T-helper 2 cell treated with Interferon-gamma antibody and Interleukin-4, amounts not matched to agents 100 ng/mL and 5 ng/mL, for 36 hours (primary cell): ENCODE data around the gene ADAM29. TPM values are rescaled to one million over a fixed set of nuclear protein-coding genes. Genes with fewer than 3 reads are reported as not detected.
"Not testable (repeated sequence)": the region's sequence is repeated elsewhere in the genome, so short reads cannot be mapped to it uniquely, and the experiment has no call there.

Experiments
- intact Hi-C: fragments of 100-400 bp; cut with micrococcal nuclease; formaldehyde crosslinking; loops from one replicate; pipeline ENCODE4 v1.15.1; 2023
- total RNA-seq: library from RNA; stranded (reverse); gene quantifications from 2 replicates; pipeline ENCODE4 v1.2.3, GENCODE V29; 2022

Gene ADAM29
- not detected in 2 replicates for total RNA-seq

DNA sequence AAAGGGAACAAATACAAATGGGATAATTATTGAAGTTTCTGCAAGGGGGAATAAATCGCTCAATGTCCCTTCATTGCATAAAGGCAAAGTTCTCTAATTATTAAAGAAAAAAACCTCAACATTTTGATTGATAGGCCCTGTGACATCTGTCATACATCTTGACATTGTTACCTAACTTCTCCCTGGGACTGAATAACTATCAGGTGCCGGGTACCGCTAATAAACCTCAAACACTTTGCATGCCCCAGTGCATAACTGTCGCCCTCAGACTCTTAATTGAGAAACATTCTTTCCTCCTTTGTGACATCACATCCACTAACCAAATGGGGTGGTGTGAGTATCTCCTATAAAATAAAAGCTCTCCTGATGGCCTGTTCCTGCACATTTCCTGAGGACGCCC is at the start of gene ADAM29:
TSS of gene ADAM29 (plus strand) at position 301 of the 400 bp plus-strand sequence. CDS start 57,168 bp downstream, outside the sequence.
- intact Hi-C loops: no loop called here

DNA sequence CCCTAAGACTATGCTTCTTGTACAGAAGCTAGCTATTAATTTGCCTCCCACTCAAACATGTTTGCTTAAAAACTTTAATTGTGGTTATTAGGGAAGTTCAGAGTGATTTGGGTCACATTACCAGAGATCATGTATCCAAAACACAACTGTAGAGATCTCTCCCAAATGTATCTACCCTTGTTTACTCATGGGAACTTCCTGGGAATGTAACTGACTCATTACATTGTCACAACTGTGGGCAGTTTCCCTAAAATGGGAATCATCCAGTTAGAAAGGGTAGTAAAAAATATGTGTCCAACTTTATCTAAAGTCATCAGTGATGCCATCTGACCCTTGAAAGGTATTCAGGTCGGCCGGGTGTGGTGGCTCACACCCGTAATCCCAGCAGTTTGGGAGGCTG is 48.8 kb upstream of the ADAM29 start:
- intact Hi-C loops: no loop called here

DNA sequence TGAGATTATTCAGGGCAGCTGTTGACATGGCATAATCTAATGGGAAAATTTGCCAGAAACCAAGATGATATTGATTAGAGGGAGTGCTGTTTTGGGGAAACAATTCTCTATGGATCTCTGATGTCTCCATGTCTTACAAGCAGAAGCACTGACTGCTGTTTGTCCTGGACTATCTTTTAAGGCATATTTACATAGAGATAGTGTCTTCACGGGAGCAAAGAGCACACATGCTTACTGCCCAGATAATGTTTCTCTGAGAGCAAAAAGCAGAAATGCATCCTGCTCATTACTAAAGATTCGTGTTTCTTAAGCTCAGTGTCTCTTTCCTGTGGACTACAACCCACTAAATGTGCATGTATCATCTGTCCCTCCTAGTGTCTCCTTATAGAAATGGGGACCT is 47.8 kb upstream of the ADAM29 start:
- intact Hi-C loops: no loop called here

DNA sequence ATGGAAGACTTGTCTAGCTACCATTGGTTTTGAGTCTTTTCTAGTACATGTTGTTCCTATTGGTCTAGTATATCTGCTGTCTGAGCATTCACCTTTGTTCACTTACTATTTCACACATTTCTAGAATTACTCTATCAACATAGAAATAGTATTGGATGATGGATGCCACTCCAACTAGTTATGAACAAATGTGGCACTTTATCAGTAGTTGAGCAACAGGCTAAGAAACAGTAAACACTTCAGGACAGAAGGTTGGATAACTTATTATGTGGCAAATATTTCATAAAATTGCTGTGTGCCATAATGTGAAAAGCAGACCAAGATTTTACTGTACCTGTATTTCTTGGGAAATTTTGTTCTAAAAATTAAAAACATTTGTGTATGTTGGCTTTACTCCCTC is 46.8 kb upstream of the ADAM29 start:
- intact Hi-C loops: no loop called here

DNA sequence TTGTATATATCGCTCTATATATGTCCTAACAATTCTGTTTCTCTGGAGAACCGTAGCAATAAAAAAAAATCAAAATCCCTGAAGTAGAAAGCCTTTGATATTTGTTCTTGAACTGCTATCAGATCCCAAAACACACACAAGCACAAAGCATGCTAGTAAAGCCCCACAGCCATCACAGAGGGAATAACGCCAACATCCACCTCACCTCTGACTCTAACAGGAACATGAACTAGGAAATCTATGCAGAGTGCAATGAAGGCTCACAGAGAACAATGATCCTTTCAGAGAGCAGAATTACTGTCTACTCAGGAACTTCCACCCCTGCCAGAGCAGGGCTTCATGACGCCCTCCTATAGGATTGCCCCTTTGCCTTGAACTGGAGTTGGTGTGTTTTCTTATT is 45.0 kb upstream of the ADAM29 start:
- intact Hi-C loops: not testable (repeated sequence)

DNA sequence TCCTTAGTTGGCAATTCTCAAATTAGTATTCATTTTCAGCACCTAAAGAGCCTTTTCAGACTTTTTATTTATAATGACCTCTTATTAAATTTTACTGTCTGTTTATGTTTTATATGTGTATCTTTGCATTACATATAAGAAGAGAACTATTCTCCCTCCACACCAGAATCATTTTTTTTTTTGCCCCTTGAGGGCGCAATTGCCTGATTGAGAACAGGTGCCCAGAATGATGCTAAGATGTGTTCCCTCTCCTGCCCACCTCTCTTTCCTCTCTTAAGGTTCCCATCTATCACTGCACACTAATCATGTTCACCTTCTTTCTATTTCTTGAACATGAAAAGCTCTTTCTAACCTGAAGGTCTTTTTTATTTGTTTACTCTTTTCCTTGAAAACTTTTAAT is 44.2 kb upstream of the ADAM29 start:
- intact Hi-C loops: no loop called here

DNA sequence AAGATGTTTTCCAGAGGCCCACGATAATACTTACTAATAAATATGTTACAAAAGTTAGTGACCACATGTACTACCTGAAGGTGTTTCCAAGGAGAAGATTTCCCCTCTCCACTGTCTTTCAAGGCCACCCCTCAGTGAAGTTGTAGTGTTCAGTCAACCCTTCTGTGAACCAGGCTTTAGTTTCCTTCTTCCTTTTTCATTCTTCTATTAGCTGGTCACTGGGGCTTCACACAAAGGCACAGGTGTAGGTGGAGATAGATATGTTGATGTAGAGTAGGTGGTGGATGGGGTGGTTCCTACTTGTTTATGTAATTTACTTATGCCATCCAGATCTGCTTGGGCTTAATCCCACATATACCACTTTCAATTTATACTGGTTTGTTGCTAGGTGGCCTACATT is 43.3 kb upstream of the ADAM29 start:
- intact Hi-C loops: no loop called here

DNA sequence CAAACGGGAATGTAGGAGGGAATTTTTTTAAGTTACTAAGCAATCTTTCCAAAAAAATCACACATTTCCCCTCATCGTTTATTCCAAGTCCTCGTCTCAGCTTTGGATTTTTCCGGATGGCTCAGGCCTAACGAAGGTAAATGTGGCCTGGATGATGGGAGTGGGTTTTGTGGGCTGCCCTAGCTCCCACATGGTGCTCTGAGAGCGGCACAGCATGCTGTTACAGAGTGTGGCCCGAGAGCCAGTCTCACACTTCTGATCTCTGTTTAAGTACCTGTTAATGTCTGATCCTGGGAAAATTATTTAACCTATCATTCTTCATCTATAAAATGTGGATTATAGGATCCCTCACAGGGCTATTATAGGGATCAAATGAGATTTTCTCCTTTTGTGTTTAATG is 38.2 kb upstream of the ADAM29 start:
- intact Hi-C loops: no loop called here

DNA sequence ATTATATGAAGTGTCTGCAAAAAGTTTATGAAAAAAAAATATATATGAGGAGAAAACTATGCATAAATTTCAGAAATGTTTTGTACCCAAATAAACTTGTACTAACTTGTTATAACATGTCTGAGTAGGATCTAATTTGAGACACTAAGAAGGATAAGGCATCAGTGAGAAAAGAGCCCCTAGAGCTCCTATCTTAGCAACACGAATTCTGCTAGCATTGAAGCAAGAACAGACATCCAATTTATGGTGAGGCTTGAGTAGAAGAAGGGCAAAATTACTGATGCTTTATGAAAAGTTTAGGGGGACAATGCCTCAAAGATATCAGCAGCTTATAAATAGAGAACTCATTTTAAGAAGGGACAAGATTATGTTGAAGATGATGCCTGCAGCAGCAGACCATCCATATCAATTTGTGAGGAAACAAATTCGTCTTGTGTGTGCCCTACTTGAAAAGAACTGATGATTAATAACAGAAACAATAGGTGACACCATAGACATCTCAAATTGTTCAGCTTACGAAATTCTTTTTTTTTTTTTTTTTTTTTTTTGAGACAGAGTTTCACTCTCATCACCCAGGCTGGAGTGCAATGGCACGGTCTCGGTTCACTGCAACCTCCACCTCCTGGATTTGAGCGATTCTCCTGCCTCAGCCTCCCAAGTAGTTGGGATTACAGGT is 35.7 kb upstream of the ADAM29 start:
- intact Hi-C loops: no loop called here

DNA sequence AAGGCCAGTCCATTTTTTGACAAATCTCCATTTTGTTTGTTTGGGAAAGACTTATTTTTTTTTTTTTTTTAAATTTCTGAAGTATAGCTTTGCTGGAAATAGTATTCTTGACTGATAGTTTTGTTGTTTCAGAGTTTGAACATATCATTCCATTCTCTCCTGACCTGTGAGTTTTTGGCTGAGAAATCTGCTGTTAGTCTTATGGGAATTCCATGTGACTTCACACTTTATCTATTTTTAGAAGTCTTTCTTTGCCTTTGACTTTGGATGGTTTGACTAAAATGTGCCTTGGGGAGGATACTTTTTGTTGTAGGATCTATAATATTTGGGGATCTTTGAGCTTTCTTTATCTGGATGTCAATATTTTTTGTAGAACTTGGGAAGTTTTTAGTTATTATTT is 10.7 kb upstream of the ADAM29 start:
- intact Hi-C loops: no loop called here

DNA sequence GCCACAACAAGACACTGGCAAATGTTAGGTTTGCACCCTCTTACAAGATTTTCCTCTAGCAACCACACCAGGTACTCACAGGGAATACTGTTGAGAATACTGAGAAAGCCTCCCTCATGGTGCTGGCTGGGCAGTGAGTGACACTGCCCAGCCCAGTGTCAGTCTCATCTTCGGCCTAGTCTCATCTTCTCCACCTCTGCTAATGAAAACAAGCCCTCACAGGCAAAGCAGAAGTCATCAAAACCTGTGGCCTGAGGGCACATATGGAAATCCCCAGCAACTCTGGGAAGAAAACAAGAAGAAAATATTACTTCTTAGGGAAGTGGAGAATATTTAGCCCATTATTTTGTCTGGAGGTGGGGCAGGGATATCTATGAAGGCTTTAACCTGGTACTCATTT is 7.9 kb upstream of the ADAM29 start:
- intact Hi-C loops: no loop called here

DNA sequence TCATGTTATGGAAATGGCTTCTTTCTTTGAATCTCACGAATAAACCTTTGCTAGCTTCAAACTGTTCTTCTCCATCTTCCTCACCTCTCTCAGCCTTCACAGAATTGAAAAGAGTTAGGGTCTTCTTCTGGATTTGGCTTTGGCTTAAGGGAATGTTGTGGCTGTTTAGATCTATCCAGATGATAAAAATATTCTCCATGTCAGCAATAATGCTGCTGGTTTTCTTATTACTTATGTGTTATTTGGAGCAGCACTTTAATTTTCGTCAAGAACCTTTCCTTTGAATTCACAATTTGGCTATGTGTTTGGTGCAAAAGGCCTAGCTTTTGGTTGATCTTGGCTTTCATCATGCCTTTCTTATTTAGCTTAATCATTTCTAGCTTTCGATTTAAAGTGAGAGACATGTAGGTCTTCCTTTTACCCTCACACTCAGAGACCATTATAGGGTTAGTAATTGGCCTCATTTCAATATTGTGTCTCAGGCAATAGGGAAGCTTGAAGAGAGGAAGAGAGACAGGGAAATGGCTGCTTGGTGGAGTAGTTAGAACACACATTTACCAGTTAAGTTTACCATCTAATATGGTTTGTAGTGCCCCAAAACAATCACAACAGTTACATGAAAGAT is 5.1 kb upstream of the ADAM29 start:
- intact Hi-C loops: no loop called here

DNA sequence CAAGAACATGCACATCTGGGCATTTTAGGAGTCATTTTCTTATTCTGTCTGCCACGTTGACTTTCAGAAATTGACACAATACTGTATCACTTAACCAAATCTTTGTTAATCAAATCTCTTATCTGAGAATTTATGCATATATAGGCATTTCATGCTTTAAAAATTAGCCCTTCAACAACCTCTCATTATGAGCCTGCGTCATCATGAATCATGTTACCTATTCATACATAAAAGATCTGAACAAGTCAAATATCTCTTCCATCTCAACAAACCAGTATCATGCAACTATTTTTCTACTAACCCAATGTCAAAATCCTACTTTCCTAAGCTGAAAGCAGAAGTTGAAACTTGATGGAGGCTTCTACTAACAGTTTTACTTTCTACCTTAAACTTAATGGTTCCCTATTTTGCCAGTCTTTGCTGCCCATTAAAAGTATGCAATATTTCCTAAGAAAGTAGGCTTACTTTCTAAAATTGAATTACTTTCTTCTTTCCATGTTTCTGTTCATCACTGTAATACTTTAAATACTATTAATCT is 1.8 kb downstream of the ADAM29 start:
- intact Hi-C loops: no loop called here

DNA sequence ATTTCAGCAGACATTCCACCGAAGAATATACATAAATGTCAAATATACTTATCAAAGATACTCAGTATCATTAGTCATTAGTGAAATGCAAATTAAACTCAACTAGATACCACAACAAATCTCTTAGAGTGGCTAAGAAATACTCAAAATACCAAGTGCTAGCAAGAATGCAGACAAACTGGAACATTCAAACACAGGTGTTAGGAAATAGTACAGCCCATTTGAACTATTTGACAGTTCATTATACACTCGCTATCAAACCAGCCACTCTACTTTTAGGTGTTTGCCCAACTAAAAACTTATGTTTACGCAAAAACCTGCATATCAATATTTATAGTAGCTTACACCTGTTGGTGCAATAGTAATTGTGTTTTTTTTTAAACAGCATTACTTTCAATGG is 8.8 kb downstream of the ADAM29 start:
- intact Hi-C loops: no loop called here

DNA sequence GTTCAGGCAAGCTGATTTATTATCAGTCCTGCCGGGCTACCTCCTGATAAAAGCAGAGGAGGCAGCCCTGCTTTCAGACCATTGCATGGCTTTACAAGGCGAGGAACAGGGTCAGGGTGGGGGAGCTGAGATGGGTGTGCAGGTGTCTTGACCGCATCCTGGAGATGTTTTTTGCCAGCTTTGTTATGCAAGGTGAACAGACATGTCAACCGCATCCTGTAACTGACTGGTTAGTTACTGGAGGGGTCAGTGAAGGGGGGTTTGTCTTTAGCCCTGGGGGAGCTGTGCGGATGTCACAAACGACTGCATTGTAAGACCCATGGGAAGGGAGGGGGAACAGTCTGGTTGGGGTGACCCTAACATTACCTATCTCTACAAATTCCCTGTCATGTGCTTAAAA is 10.0 kb downstream of the ADAM29 start:
- intact Hi-C loops: no loop called here

DNA sequence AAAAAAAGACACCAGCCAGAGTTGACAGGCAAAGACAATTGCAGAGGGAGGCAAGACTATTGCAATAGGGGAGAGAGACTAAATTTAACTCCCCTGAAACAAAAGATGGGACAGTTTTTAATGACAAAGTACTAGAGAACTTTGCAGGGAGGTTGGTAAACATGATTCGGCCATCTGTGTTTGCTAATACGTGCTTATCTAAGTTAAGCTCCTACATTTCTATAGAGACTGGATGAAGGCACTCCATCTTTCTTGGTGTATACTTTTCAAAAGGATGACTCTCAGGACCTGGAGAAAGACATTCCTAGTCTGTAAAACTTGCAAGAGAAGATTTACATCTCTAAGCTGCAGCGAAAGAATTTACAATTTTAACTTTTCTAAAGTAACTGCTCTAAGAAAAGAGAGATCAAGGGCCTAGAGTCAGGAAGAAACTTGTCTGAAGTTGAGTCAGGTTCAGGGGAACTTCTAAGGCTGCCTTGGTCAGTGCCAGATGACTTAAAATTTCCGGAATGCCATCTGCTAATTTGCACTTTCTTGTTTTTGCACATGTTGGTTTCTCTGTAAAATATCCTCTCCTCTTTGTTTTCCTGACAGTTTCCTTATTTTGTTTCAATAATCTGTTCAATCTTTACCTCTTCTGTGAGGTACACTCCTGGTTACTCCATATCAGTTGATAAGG is 10.6 kb downstream of the ADAM29 start:
- intact Hi-C loops: no loop called here

DNA sequence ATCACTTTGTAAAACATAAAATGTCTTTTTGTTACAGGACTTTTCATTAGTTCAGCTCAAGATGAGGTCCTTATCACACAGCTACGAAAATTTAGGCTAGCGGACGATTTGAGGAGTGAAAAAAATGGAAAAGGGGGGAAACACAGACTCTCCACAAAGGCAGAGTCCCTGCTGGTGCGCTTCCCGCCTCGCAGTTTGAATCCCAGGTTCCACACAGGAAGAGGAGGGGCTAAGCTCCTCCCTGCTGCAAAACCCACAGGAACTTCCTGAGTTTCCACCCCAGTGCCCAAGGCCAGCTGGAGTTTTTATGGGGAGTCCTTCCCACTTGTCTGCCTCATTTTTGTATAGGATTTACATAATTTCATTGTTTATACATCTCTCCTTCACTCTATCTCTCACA is 11.2 kb downstream of the ADAM29 start:
- intact Hi-C loops: no loop called here

DNA sequence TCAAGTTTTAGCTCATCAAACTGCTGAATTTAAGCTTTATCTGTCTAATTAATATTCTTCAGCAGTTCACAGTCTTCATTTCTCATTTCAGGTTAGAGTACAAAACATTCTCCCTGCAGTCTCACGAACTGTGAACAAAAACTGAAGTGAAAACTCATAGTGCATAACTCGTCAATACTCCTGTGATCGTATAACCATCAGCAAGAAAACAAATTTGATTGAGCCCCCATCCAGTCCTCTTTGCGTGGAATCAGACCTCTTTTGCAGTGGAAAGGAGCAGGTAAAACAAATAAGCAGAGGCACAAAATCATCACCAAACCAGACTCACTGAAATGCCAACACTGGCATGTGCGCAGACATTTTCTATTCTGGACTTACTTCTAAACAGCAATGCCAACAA is 12.7 kb downstream of the ADAM29 start:
- intact Hi-C loops: no loop called here

DNA sequence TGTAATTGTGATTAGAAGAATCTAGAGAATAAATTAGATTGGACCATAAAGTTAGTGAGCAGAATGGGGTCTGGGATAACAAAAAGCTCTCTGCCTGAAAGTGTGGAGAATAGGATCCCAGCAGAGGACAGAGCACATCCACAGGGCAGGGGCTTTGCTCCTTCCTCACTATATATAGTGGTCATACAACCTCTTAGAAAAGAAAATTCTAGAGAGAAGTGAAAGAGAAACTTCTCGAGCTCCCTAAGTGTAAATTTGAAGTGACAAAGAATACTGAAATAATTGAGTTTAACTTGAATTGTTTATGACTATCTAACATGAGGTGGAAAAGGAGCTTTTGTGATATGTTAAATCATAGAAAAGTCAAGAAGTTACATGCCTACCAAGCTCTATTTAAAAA is 14.9 kb downstream of the ADAM29 start:
- intact Hi-C loops: no loop called here

DNA sequence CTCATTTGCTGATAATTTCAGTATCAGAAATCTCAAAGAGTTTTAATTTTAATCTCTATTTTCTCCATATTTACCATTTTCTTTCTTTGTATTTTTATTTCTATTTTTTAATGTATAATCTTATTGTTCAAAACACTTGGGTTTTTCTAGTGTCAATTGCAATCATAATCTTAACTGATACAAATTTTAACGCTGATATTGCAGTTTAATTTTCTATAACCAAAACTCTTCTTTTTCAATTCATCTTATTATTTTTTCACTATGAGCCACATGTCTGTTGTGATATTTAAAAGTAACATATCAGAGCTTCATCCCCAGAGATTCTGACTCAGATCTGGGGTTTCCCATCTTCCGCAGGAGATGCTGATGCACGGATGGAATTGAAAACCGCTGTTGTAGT is 16.2 kb downstream of the ADAM29 start:
- intact Hi-C loops: no loop called here

DNA sequence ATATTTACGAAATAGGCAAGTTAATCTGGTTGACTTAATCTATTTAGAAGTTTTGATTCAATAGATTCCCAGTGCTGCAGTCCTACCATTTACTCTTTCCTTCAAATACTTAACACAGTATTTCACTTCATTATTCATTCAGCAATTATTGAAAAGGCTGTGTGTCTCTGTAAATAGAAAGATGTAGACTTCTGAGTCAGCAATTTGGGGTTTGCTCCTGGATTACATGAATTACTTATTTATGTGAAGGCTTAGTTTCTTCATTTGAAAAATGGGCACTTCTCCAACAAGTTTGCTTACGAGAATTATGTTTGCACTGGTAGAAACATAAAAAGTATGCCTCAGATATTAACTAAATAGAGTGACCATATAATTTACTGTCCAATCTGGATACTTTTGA is 17.4 kb downstream of the ADAM29 start:
- intact Hi-C loops: no loop called here

DNA sequence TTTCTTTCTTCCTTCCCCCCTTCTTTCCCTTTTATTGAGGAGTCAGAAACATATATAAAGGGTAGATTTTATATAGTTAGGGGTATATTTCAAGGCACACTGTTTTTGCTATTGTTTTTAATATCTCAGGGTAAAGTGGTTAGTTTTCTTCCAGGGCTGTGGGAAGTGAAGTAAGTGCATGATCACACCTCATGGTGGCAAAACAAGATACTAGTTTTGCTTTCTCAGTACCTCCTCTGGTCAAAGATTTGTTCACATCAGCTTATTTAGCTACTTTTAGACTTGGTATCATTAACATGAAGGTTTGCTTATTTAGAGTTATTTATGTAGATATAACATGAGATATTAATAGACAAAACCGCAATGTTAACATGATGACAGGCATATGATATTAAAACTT is 21.8 kb downstream of the ADAM29 start:
- intact Hi-C loops: no loop called here

DNA sequence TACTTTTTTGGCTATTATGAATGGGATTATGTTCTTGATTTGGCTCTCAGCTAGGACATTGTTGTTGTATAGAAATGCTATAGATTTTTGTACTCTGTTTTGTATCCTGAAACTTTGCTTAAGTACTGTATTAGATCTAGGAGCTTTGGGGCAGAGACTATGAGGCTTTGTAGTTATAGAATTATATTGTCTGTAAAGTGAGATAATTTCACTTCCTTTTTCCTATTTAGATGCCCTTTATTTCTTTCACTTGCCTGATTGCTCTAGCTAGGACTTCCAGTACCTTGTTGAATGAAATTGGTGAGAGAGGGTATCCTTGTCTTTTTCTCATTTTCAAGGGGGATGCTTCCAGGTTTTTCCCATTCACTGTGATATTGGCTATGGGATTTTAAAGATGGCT is 28.1 kb downstream of the ADAM29 start:
- intact Hi-C loops: no loop called here
